Measurements from ENCODE around the gene STARD9. TPM values are rescaled to one million over a fixed set of nuclear protein-coding genes. Genes with fewer than 3 reads are reported as not detected.

Gene STARD9
- polyA plus RNA-seq, 1 donor (not counting 4 experiments of a cell fraction or from before 2014, with no cell fraction given) = 0.76 TPM

DNA sequence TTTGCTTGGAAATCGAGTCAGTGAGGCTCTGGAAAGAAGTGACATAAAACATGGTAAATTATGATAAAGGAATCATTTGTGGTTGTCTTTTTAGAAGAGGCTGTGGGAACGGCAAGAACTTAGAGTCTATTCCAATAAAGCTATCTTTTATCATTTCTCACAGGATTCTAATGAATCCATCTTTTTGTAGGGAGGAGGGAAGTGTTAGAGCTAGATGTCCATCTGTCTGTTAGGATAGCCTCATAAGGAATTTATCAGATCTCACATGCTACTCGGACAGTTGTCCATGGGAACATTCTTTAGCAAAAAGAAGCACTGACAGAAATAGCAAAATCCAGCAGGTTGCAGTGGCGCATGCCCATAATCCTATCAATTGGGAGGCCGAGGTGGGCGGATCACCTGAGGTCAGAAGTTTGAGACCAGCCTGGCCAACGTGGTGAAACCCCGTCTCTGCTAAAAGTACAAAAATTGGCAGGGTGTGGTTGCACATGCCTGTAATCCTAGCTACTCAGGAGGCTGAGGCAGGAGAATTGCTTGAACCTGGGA, 37.0 kb downstream of the STARD9 start:
- TF ChIP-seq EZH2 (IDR thresholded peaks at IDR 0.05; ENCODE audit: low read length) (no peak), CTCF (optimal IDR thresholded peaks at IDR 0.05 in 1 of 3, IDR thresholded peaks at IDR 0.05 in 1 of 3, conservative IDR thresholded peaks at IDR 0.05 in 1 of 3; ENCODE audit: extremely low read depth in 1 of 3, insufficient read depth in 2 of 3, low read length in 3 of 3) (no peak)
- Histone ChIP-seq H3K9me3 (ENCODE audit: control insufficient read depth, low read depth, low read length) (no peaks in the 10 kb centered on the region), H3K36me3 (ENCODE audit: control insufficient read depth in 2 of 2, extremely low read depth in 1 of 2, insufficient read depth in 2 of 2, low read length in 2 of 2) (no peaks in the 10 kb centered on the region), H3K27me3 (ENCODE audit: control insufficient read depth, extremely low read depth, insufficient read depth, low read length) (no peaks in the 10 kb centered on the region), H3K9me1 (ENCODE audit: control insufficient read depth, extremely low read depth, insufficient read depth, low read length) (no peaks in the 10 kb centered on the region), H3K4me3 (ENCODE audit: control insufficient read depth in 2 of 3, extremely low read depth in 1 of 3, insufficient read depth in 2 of 3, low read depth in 1 of 3, low read length in 3 of 3) (no peak overlapping the region), H3K79me2 (ENCODE audit: control insufficient read depth, insufficient read depth, low read length) (no peaks in the 10 kb centered on the region), H3K27ac (ENCODE audit: control insufficient read depth, insufficient read depth, low read length) (no peak overlapping the region), H3K4me2 (ENCODE audit: control insufficient read depth, extremely low read depth, insufficient read depth, low read depth, low read length) (no peak overlapping the region), H3K4me1 (ENCODE audit: control insufficient read depth, extremely low read depth, insufficient read depth, low read length) (no peaks in the 10 kb centered on the region), H4K20me1 (ENCODE audit: control insufficient read depth, extremely low read depth, insufficient read depth, low read length) (no peaks in the 10 kb centered on the region), H2AFZ (ENCODE audit: control insufficient read depth, low read length) (no peak overlapping the region), H3K9ac (ENCODE audit: control insufficient read depth, extremely low read depth, insufficient read depth, low read length) (no peak overlapping the region)
- FAIRE-seq = no peak
- dilution Hi-C loops (cut with MboI; ENCODE audit: extremely low pct_ligation_motif_present, low sequenced_read_pairs) = no loop called here
- no peak for DNase-seq (ENCODE audit: low read depth, low spot score)

- Histone ChIP-seq H3K4me1 (ENCODE audit: control insufficient read depth, extremely low read depth, insufficient read depth, low read length) (no peaks in the 10 kb centered on the region), H3K4me2 (ENCODE audit: control insufficient read depth, extremely low read depth, insufficient read depth, low read depth, low read length) (no peak overlapping the region), H3K9me1 (ENCODE audit: control insufficient read depth, extremely low read depth, insufficient read depth, low read length) (no peaks in the 10 kb centered on the region), H3K79me2 (ENCODE audit: control insufficient read depth, insufficient read depth, low read length) (no peaks in the 10 kb centered on the region), H3K27me3 (ENCODE audit: control insufficient read depth, extremely low read depth, insufficient read depth, low read length) (no peaks in the 10 kb centered on the region), H4K20me1 (ENCODE audit: control insufficient read depth, extremely low read depth, insufficient read depth, low read length) (no peaks in the 10 kb centered on the region), H3K27ac (ENCODE audit: control insufficient read depth, insufficient read depth, low read length) (no peak overlapping the region), H2AFZ (ENCODE audit: control insufficient read depth, low read length) (no peak overlapping the region), H3K4me3 (ENCODE audit: control insufficient read depth in 2 of 3, extremely low read depth in 1 of 3, insufficient read depth in 2 of 3, low read depth in 1 of 3, low read length in 3 of 3) (no peak overlapping the region), H3K9ac (ENCODE audit: control insufficient read depth, extremely low read depth, insufficient read depth, low read length) (no peak overlapping the region), H3K36me3 (ENCODE audit: control insufficient read depth in 2 of 2, extremely low read depth in 1 of 2, insufficient read depth in 2 of 2, low read length in 2 of 2) (no peaks in the 10 kb centered on the region), H3K9me3 (ENCODE audit: control insufficient read depth, low read depth, low read length) (no peaks in the 10 kb centered on the region)
- no peak for TF ChIP-seq EZH2 (IDR thresholded peaks at IDR 0.05; ENCODE audit: low read length)
- no peak for TF ChIP-seq CTCF (optimal IDR thresholded peaks at IDR 0.05 in 1 of 3, IDR thresholded peaks at IDR 0.05 in 1 of 3, conservative IDR thresholded peaks at IDR 0.05 in 1 of 3; ENCODE audit: extremely low read depth in 1 of 3, insufficient read depth in 2 of 3, low read length in 3 of 3)
- dilution Hi-C loops (cut with MboI; ENCODE audit: extremely low pct_ligation_motif_present, low sequenced_read_pairs) = no loop called here
- no peak for DNase-seq (ENCODE audit: low read depth, low spot score)
- FAIRE-seq = no peak
These were observed 40.7 kb downstream of the STARD9 start for GRCh38 chr15:42616107-42616506.

All from keratinocyte (primary cell).